HT1080 (cell line): Measurements from ENCODE around the gene SBF1. TPM values are rescaled to one million over a fixed set of nuclear protein-coding genes. Genes with fewer than 3 reads are reported as not detected.

Experiments used
- DNase-seq: peaks from one replicate; pipeline ENCODE4 v3.0.0-alpha.2; 2015; ENCODE audit warnings: low read depth
- total RNA-seq: library from RNA; depleted of rRNA; stranded (reverse); fragments of >200 nt; shearing (Covaris generic); gene quantifications from 2 replicates; pipeline ENCODE4 v1.2.3, GENCODE V29; 2014

The SBF1 gene
- total RNA-seq, 1 experiment from 2014 or later, result 76.2 TPM

DNA sequence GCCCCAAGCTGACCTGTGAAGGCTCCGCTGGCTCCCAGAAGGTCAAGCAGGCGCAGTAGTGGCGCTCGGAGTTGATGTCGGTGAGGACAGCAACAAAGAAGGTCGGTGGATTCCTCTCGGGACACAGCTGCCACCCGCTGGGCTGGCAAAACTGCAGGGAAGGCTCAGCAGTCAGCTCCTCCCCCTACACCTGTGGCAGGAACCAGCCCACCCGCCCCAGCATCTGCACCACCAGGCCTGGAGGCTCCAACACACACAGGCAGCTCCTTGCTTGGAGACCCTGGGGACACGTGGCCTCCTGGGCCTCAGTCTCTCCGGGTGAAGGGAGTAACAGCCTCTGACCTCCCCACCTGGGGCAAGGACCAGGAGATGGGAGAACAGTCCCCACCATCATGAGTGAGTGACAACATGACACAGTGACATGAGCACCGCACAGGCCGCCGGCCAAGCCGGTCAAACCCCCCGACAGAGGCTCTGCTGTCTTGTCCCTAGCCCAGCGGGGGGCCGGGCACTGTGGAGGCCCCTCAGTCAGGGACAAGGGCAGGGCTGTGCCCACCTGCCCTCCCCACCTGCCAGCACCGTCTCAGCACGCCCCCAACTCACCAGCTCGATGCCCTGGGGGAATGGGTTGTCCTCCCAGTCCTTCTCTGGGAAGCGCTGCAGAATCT lies 6.9 kb downstream of the SBF1 start:
- no peak for DNase-seq

DNA sequence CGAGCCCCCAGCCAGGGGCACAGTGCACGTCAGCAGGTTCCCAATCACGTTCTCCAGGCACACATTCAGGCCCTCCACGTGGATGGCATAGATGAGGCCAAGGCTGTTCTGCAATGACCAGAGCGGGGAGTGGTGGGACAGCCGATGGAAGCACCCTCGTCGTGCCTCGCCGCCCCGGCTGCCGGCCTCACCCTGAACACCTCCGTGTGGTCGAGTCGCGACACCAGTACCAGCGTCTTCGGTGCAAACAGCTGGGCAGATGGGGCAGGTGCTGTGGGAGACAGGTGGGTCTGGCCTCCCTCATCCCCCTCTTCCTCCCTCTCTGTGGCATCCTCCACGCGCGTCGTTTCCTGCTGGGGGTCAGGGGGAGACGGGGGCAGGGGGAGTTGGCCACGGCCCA lies 7.5 kb downstream of the SBF1 start:
- no peak for DNase-seq

DNA sequence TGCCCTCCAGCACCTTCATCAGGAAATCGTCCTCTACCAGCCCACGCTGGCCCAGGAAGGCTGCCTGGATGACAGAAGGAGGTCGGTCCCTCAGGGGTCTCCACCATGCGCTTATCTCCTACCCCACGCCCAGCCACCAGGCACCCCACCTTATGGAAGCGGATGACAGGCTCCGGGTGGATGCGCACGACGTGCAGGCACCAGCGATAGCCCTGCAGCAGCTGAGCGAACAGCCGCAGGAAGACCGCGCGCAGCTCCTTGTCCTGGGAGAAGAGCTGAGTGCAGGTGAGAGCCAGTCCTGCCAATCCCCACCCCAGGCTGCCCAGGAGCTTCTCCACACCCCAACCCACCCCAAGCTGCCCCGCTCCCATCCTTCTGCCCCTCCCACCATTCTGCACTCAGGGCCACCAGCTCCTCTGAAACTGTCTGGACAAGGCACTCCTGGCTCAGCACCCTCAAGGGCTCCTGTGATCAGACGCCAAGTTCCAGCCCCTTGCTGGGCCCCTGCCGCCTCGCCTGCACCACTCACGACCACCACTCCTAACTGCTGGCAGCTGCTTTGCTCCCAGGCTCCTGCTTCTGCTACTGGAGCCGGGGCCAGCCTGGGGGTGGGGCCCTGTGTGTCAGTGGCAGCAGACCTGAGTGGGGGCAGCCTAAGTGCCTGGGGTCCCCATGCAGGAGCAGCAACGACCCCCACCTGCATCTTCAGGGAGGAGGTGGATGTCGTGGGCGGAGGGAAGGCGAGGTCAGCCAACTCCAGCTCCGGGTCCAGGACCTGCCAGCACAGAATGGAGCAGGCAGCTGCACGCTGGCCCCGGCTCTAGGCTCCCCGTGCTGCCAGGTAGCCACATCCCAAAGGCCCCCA lies 9.5 kb downstream of the SBF1 start:
- no peak for DNase-seq

DNA sequence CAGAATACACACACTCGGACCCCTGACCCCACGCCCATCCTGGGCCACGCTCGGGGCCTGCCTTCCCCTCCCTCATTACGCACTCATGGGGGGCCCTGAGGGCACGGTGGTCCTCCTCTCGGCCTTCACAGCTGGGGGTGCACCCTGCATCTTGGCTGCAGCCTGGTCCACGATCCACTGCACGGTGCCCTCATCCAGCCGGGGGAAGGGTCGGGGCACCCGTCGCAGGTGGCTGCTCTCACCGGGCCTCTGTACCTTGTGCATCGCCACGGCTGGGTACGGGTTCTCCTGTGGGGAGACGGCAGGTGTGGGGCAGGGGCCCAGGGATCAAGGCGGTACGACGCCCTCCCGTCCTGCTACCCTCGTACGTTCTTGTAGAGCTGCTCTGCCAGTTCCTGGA lies 10.4 kb downstream of the SBF1 start:
- DNase-seq, result no peak

DNA sequence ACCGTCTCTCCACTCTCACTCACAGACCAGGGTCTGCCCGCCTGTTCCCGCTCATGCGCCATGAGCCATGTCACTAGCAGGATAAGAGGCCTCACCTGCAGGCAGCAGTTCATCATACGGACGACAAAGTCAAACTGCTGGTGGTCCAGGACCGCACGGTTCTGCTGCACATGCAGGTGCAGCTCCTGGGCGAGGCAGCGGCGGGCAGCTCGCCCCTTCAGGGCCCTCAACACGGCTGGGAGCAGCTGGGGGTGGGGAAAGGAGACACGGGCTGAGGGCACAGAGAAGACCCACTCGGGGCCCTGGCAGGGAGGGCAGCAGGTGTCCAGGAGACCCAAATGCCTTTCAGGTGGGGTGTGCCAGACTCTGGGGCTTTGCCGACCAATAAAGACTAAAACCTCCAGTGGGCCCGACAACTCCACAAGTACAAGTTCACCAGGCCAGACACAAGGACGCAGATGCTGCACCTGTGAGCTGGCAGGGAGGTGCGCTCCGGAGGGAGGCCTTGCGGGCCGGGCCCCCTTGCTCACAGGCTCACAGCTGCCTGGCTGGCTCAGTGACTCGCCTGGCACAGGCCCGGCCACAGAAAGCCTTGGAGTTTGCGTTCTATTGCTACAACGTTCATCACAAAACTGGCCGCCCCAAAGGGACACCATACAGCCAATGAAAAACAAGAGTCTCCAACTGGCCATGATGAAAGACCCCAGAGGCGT lies 11.5 kb downstream of the SBF1 start:
- no peak for DNase-seq

DNA sequence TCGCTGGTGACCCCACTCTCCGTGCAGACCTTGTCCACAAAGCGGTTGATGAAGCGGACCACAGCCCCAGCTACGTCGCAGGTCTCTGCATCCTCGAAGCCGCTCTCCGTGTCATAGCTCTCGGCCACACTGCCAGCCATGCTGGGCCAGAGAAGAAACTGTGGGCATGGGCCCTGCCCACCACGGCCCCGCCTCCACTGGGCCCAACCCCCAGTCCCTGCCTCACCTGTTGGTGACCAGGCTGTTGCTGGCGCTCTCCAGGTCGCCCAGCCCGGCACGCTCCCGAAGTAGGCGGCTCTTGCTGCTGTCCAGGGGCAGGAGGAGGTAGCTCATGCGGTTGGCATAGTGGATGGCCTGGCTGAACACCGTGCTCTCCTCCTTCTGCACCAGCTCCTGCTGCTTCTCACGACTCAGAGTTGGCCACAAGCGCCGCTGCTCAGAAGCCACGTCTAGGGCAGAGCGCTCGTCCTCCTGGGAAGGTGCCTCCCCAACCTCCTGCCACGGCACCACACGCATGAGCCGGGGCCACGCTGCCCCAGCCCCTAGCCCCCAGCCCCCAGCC lies 12.8 kb downstream of the SBF1 start:
- DNase-seq, result no peak

DNA sequence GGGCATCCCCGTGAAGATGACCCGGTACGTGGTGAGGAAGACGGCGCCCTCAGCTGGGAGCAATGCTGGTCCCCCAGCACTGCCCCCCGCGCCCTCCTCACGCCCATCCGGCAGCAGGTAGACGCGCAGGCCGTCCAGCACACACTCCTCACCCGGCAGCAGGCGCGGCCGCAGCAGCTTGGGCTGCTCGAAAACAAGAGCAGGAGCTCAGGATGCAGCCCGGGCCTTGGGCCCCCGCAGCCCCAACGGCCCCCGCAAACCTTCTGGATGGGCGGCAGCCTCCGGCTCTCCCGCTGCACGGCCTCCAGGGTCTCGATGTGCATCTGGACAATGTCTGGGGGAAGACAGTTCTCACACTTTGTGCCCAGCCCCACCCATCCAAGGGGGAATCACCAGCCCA lies 13.3 kb downstream of the SBF1 start:
- no peak for DNase-seq

DNA sequence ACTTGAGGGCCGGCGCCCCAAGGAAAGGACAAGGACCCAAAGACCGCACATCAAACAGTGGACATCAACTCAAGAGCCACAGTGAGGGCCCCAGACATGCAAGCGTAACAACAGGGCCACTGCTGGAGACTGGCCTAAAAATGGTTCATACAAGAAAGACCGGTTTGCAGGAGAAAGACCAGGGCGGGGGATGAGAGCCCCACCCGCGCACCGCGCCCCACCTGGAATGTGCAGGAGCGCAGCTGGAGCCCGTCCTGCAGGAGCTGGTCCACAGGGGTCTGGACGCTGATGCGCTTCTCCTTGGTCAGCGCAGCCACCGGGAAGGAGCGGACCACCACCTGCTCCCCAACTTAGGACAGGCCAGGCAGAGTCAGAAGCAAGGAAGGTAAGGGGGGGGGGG lies 13.9 kb downstream of the SBF1 start:
- no peak for DNase-seq

DNA sequence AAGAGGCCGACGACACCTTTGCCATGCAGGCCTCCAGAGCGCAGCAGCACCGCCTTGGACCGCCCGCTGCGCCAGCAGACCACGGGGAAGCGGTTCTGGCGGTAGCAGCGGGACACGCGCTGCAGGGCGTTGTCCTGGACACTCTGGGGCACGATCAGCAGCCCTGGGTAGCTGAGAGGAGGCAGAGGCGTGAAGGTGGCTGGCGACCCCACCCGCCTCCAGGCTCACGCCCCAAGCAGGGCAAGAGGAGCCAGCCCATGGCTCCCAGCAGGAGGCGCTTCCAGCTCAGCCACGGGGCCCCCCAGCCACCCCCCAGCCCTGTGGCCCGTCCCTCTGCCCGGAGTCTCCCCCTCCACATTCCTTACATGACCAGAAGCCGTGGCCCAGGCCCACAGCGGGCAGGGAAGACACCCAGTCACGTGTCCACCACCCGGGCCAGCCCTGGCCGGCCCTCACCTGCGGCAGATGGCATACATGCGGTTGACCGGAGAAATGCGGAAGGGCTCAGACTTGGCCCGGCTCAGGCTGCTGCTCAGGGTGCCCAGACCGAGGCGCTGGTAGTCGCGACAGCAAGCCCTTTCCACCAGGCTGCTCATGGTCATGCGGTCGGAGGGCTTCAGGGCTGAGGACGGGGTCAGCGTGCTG lies 15.2 kb downstream of the SBF1 start:
- no peak for DNase-seq

DNA sequence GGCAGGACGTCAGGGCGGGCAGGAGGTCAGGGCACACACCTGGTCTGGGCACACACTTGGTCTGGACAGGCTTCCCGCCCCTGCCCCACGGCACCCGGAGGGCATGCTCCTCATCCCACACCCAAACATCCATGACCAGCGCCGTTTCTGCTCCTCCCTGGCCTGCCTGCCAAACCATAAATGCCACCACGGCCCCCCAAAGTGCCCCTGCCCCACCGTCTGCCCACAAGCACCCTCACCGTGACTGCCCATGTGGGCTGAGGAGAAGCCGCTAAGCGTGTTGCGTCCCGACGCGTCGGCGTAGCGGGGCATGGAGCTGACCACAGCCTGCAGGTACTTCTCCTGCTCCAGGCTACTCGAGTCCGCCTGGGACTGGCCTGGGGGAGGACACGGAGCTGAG lies 15.8 kb downstream of the SBF1 start:
- no peak for DNase-seq

DNA sequence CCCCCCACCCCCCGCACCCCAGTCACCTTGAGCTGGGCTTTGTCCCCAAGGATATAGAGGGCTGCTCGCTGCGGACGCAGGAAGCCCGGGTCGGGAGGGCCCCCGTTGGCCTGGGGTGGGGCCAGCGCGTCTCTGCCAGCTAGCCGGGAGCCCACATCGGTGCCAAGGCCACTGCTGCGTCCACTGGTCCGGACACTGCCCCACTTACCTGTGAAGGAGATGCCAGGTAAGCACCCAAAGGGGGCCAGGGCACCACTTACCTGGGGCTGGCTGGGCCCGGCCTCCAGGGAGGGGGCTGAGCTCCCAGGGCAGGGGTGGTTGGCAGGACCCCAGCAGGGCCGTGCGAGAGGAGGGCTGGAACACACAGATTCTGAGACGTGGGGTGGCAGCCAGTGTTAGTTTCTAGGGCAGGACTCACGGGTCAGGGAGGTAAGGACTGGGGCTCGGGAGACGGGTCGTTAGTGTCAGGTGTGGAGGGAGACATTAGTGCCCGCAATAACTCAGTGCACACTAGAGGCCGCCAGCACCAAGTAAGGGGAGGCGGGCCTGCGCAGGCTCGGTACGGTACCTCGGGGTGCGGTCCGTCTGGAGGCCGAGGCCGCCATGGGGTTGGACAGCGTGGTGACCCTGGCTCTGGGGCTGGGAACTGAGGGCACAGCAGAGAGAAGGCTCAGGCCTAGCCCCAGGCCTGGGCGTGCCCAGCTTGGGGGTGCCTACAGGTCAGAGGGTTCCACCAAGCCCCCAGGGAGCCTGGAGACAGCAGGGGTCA lies 18.2 kb downstream of the SBF1 start:
- DNase-seq, result no peak

DNA sequence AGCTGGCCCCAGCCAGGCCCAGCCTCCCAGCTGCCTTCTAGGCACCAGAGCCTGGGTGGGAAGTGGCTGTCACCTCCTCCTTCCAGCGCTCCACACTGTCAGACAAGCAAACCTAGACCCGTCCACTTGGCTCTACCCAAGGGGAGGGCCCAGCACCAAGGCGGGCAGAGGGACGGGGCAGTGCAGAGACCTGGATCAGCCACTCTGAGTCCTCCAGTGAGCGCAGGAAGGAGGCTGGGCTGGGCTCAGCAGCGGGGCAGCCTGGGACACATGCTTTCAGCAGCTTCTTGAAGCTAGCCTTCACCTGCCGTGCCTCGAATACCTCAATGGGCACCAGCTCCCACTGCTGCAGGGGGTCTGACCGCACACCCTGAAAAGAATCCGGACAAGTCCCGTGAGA lies 18.8 kb downstream of the SBF1 start:
- DNase-seq, result no peak

DNA sequence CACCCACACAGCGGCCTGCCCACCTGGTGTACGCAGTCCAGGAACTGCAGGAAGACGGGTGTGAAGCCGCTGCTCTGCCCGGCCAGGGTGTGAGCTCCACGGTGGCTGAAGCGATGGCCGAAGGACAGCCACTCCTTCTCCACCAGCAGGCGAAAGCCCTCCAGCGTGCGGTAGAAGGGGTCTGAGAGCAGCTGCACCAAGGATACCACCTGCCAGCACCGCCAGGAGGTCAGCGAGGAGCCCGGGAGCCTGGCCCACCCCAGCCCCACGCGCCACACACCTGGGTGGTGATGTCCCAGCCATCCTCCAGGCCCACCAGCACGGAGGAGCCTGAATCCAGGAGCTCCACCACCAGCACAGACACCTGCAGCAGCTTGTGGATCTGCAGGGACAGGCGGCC lies 19.6 kb downstream of the SBF1 start:
- no peak for DNase-seq

DNA sequence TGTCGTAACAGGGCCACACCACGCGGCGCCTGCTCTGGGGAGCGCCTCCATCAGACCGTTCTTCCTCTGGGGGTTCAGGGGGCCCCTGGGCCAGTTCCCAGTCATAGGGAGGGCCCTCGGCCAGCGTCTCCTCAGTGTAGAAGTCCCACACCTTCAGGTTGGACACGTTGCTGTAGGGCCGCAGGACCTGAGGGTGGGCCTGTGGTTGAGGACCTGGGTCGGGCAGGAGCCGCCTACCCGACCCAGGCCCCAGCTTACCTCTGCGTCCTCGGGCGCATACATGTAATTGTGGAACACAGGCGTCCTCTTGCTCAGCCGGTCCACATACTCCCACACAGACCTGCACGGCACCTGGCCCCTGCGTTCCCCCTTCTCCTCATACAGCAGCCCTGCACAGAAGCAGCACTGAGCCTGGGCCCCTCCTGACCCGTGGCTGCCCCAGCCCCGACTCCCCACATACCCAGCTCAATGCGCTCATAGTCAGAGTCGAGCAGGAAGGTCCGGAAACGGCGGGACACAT lies 20.2 kb downstream of the SBF1 start:
- no peak for DNase-seq

DNA sequence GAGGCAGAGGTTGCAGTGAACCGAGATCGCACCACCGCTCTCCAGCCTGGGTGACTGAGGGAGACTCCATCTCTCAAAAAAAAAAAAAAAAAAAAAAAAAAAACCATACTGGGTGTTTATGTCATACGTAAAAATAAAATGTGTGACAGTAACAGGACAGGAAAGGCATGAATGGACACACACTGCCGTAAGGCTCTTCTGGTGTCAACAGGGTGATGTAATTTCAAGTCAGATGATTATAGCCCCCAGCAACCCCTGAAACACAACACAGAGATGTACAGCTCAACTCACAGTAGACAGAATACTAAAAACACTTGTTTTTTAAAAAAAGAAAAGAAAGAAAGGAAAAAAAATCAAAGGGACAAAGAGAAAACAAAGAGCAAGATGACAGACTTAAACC lies 22.2 kb downstream of the SBF1 start:
- no peak for DNase-seq

DNA sequence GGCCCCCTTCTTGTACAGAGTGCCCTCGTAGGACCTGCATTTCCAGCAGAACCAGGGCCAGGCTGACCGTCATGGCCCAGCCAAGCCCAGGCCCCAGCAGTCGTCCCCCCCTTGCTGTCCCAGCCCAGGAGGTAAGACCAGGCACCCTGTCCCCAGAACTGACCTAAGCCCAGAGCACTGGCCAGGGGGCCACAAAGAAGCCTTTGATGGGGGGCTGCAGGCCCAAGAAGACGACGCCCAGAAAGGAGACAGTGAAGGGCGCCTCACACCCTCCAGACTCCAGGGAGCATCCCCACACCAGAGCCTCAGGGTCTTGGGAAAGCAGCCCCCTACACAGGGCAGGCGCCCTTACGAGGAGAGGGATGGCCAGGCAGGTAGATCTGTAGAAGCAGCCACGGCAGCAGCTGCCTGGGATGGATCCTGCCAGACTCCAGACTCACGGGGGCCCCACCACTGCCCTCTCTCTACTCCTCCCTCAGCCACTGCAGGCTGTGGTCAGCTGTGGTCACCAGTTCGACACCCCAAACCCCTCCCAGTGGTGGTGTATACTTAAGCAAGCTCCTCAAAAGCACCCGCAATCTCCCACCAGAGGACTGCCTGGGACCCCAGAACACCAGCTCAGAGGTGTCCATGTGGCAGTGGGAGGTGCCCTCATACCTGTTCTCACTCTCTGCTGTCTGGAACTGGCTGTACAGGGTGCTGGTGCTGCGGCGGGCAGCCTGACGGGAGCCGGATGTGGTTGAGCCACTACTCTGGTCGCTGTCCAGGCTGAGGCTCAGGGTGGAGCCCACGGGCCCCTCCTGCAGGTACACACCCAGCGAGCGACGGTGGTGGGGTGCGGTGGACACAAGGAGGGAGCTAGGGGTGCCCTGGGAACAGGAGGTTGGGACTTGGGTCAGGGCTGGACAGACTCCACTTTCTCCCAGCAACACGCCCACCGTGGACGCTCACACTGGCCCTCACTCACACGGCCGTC lies 27.0 kb downstream of the SBF1 start:
- DNase-seq, result no peak

DNA sequence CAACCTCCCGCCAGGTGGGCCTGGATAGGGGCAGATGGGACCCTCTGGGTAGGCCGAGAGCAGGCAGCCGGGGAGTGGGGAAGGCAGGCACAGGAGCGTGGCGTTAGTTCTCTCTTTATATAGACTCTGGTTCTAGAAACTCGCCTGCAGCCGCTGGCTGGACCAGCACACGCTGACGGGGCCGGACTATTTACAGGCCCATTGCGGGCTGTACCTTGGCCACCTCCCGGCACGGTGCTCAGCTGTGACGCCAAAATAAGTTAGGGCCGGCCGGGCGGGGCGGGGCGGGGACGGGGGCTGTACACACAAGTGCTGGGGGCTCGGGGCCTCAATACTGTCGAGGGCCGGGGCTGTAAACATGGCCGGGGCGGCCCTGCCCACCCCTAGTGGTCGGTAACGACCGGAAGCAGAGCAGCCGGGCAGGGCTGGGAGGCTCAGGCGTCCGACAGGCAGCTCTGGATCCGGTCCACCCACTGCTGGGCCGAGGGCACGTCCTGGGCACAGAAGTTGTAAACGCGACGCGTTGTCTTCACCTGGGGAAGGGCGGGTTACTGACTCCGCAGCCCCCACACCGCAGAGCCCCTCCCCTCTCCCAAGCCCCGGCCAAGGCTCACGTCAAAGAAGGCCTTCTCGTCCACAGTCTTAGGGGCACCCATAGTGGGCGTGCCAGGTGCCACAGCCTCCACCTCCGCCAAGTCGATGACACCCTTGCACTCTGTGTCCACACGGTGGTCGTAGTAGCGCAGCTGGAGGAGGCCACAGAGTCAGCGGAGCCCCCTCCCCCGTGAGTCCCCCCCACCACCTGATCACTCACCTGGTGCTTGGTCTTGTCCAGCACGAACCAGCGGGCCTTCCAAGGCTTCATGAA lies 27.9 kb downstream of the SBF1 start:
- DNase-seq, result no peak
